ENCODE measurements around the gene CAPN9.

Gene CAPN9

DNA sequence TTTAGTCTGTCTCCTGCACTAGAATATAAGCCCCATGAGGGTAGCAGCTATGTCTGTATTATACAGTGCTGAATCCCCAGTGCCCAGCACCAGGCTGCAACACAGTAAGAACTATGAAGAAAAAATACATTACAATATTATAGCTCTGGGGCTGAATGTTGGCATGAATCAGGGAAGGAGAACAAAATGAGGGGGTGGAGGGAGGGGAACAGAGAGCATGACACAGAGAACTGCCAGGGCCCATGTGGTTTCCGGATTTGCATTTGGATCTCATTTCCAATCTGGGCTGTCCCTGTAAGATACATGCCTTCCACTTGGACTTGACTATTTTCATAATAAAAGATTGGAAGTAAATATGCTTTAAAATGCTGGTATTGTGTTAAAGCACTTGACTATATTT, 85.3 kb downstream of the CAPN9 start:
- TF ChIP-seq, protein P1, sequence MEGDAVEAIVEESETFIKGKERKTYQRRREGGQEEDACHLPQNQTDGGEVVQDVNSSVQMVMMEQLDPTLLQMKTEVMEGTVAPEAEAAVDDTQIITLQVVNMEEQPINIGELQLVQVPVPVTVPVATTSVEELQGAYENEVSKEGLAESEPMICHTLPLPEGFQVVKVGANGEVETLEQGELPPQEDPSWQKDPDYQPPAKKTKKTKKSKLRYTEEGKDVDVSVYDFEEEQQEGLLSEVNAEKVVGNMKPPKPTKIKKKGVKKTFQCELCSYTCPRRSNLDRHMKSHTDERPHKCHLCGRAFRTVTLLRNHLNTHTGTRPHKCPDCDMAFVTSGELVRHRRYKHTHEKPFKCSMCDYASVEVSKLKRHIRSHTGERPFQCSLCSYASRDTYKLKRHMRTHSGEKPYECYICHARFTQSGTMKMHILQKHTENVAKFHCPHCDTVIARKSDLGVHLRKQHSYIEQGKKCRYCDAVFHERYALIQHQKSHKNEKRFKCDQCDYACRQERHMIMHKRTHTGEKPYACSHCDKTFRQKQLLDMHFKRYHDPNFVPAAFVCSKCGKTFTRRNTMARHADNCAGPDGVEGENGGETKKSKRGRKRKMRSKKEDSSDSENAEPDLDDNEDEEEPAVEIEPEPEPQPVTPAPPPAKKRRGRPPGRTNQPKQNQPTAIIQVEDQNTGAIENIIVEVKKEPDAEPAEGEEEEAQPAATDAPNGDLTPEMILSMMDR (IDR thresholded peaks at IDR 0.05; ENCODE audit: borderline replicate concordance, control extremely low read depth, extremely low read depth, insufficient read depth, missing control alignments): no peak
- no peak for DNase-seq (ENCODE audit: low spot score)
- in situ Hi-C loops (cut with MboI; ENCODE audit: low sequenced_read_pairs, unreplicated experiment): no loop called here

DNA sequence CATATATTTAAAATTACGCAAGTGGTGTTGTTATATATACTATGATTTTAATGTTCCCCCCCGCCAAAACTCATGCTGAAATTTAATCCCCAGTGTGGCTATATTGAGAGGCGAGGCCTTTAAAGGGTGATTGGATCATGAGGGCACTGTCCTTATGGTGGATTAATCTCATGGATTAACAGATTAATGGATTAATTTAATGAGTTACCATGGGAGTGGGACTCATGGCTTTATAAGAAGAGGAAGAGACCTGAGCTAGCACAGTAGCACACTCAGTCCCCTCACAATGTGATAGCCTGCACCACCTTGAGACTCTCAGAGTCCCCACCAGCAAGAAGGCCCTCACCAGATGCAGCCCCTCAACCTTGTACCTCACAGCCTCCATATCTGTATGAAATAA, 86.3 kb downstream of the CAPN9 start:
- DNase-seq (ENCODE audit: low spot score): no peak
- in situ Hi-C loops (cut with MboI; ENCODE audit: low sequenced_read_pairs, unreplicated experiment): no loop called here
- TF ChIP-seq, protein P1 (IDR thresholded peaks at IDR 0.05; ENCODE audit: borderline replicate concordance, control extremely low read depth, extremely low read depth, insufficient read depth, missing control alignments): no peak

DNA sequence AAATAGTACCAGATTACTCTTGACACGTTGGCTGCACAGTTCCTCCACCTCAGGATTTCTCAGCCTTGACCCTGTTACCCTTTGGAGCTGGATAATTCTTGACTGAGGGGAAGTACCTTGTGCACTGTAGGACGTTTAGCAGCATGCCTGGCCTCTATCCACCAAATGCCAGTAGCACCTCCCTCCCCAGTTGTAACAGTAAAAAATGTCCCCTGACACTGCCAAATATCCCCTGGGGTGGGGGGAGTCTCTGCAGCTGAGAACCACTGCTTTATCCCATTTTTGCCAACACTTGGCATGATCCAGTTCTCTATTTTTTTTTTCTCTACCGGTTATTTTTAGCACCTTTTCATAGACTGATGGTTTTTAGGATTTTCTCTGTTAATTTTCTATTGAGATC, 87.1 kb downstream of the CAPN9 start:
- in situ Hi-C loops (cut with MboI; ENCODE audit: low sequenced_read_pairs, unreplicated experiment): no loop called here
- TF ChIP-seq, protein P1 (IDR thresholded peaks at IDR 0.05; ENCODE audit: borderline replicate concordance, control extremely low read depth, extremely low read depth, insufficient read depth, missing control alignments): no peak
- no peak for DNase-seq (ENCODE audit: low spot score)

DNA sequence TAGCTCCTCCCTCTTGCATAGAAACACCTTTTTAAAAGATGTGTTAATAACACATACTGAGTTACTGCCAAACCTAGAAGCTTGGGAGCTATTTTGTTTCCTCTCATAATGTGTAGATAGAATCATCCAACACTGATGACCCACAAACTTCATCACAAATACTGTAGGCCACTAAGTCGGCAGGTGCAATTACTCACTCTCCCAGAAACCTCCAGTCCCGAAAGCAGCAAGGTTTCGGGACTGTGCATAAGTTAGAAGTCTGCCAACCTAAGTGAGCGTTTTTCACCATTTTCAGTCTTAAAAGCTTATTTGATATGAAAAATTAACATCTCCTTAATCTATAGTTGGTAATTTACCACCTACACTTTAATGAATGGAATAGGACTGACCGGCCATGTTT, 89.2 kb downstream of the CAPN9 start:
- no peak for DNase-seq (ENCODE audit: low spot score)
- TF ChIP-seq, protein P1 (IDR thresholded peaks at IDR 0.05; ENCODE audit: borderline replicate concordance, control extremely low read depth, extremely low read depth, insufficient read depth, missing control alignments): no peak
- in situ Hi-C loops (cut with MboI; ENCODE audit: low sequenced_read_pairs, unreplicated experiment): no loop called here

DNA sequence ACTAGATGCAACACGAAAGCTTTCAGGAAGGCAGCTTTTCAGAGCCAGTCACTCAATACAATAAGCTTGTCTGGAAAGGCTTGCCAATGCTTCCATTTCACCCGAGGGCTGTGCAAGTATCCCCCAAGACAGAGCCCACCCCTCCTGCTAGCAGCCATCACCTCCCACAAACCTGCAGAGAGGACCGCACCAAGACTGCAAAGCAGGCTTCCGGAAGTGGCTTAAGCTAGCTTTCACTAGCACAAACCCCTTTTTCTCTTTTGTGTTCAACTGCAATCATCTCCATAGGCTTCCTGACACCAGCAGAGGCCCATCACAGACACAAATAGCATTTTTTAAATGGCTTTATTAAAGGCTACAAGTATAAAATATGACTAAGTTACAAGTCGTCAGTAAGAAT, 89.6 kb downstream of the CAPN9 start:
- DNase-seq (ENCODE audit: low spot score): no peak
- TF ChIP-seq, protein P1 (IDR thresholded peaks at IDR 0.05; ENCODE audit: borderline replicate concordance, control extremely low read depth, extremely low read depth, insufficient read depth, missing control alignments): no peak
- in situ Hi-C loops (cut with MboI; ENCODE audit: low sequenced_read_pairs, unreplicated experiment): no loop called here

DNA sequence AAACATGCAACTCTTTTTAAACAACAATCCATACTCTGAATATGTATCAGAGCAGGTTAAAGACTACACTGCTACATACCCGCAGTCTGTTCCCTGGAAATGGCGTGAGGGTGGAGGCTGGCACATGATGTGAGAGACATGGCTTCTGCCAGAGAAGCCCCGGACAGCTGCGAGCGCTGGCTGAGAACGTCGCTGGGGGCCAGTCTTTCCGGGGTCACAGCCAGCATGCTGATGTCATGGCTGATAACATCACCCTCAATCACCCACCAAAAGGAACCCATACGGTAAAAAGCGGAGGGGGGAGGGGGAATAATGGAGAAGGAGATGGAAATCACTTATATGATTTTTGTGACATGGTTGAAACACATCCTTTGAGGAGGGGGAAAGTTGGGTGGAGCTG, 92.0 kb downstream of the CAPN9 start:
- TF ChIP-seq, protein P1 (IDR thresholded peaks at IDR 0.05; ENCODE audit: borderline replicate concordance, control extremely low read depth, extremely low read depth, insufficient read depth, missing control alignments): no peak
- in situ Hi-C loops (cut with MboI; ENCODE audit: low sequenced_read_pairs, unreplicated experiment): no loop called here
- no peak for DNase-seq (ENCODE audit: low spot score)

DNA sequence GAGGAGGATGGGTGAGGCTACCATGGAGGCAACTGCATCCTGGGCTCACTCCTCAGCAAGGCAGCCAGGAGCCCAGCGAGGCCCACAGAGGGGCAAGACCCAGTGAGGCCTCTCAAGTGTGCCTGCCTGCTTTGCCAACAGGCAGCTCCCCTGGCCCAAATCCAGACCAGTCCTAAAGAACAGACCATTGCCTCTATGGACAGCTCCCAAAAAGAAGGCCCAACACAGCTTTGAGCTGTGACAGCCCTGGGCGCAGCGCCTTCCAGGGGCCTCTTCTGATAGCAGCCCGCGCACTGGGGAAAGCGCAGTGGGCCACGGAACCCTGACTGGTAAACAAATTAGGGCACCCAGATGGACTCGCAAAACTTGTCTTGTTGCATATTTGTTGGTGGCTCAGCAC, 95.6 kb downstream of the CAPN9 start:
- in situ Hi-C loops (cut with MboI; ENCODE audit: low sequenced_read_pairs, unreplicated experiment): no loop called here
- TF ChIP-seq, protein P1 (IDR thresholded peaks at IDR 0.05; ENCODE audit: borderline replicate concordance, control extremely low read depth, extremely low read depth, insufficient read depth, missing control alignments): no peak
- no peak for DNase-seq (ENCODE audit: low spot score)

All from GM13976 (cell line).